Vagina (tissue), 2 donors: Measurements from ENCODE around the gene SLX4.

Experiments
- POLR2A ChIP-seq, 2 donors: fragments of 450-650 bp; IDR thresholded peaks; one replicate each; pipeline ENCODE4 v1.6.1; 2017; ENCODE audit warnings: antibody characterized with exemption in 2 of 2, mild to moderate bottlenecking in 2 of 2, moderate library complexity in 2 of 2
- POLR2AphosphoS5 ChIP-seq, 2 donors: sonication (generic); formaldehyde crosslinking; IDR thresholded peaks; one replicate each; pipeline ENCODE4 v1.9.0; 2017; ENCODE audit warnings: antibody characterized with exemption in 2 of 2, mild to moderate bottlenecking in 2 of 2, low read depth in 1 of 2; ENCODE audit not compliant: insufficient read depth in 1 of 2
- TF ChIP-seq, protein P1 (sequence below), 3 experiments: fragments of 450-650 bp in 2 of 3; fragments of 200-600 bp in 1 of 3; sonication (generic) in 1 of 3; IDR thresholded peaks; one replicate each; pipeline ENCODE4 v1.5.1; 2017 to 2019; ENCODE audit warnings: antibody characterized with exemption in 3 of 3, mild to moderate bottlenecking in 2 of 3, moderate library complexity in 2 of 3

DNA sequence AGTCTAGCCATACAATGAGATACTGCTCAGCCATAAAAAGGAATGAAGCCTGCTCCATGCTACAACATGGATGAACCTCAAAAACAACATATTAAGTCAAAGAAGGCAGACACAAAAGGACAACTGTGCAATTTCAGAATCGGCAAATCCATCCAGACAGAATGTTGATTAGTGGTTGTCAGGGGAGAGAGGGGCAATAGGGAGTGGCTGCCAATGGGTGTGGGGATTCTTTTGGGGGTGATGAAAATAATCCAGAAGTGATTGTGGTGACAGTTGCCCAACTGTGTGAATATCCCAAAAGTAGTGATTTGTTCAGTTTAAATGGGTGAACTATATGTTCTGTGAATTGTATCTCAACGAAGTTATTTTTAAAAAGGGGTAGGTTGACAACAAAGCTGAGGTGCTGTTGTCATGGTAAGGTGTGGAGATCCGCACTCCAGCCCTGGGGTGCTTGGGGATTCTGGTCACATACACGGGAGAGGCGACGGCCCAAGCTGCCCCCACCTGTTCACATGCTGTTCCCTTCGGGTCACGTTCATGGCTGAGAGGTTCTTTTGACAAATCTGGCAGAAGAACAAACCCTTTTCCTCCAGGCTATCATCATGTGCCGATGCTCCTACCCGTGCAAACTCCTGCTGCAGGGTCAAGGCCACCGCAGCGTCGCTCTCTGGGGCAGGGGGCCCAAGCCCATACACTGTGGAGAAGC is 9.6 kb downstream of the SLX4 start:
- TF ChIP-seq POLR2AphosphoS5 (IDR thresholded peaks at IDR 0.05; ENCODE audit: insufficient read depth in 1 of 2, low read depth in 1 of 2) (no peak), POLR2A (IDR thresholded peaks at IDR 0.05) (no peak)
- TF ChIP-seq, protein P1, sequence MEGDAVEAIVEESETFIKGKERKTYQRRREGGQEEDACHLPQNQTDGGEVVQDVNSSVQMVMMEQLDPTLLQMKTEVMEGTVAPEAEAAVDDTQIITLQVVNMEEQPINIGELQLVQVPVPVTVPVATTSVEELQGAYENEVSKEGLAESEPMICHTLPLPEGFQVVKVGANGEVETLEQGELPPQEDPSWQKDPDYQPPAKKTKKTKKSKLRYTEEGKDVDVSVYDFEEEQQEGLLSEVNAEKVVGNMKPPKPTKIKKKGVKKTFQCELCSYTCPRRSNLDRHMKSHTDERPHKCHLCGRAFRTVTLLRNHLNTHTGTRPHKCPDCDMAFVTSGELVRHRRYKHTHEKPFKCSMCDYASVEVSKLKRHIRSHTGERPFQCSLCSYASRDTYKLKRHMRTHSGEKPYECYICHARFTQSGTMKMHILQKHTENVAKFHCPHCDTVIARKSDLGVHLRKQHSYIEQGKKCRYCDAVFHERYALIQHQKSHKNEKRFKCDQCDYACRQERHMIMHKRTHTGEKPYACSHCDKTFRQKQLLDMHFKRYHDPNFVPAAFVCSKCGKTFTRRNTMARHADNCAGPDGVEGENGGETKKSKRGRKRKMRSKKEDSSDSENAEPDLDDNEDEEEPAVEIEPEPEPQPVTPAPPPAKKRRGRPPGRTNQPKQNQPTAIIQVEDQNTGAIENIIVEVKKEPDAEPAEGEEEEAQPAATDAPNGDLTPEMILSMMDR (IDR thresholded peaks at IDR 0.05): no peak
